ENCODE data around the gene TBC1D9. TPM values are rescaled to one million over a fixed set of nuclear protein-coding genes. Genes with fewer than 3 reads are reported as not detected.

Gene TBC1D9
- total RNA-seq, 1 experiment from 2014 or later, result 21.7 TPM

DNA sequence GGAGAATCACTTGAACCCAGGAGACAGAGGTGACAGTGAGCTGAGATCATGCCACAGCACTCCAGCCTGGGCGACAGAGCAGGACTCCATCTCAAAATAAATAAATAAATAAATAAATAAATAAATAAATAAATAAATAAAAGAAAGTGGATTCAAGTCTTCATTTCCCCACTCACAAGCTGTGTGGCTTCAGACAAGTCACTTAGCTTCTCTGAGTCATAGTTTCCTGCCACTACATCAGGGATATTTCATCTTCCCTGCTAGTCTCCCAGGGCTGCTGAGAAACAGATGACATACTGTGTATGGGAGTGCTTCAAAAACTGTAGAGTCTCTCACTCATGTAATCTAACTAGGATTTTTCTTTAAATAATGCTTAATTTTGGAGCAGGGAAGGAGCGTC, 37.2 kb downstream of the TBC1D9 start:
- Histone ChIP-seq H3K4me1 (ENCODE audit: control insufficient read depth, insufficient read depth, low read length) (peaks cover 34% of the 10 kb centered on the region), H3K27me3 (ENCODE audit: control insufficient read depth, insufficient read depth, low read length) (no peaks in the 10 kb centered on the region), H3K27ac (ENCODE audit: low read length) (peak overlapping the region; percentile 39; the same call in 1 of the 2 replicates), H3K4me3 (ENCODE audit: low read depth in 2 of 2, low read length in 2 of 2) (no peak overlapping the region), H3K9me3 (ENCODE audit: control insufficient read depth, insufficient read depth, low read depth, low read length) (no peaks in the 10 kb centered on the region), H3K36me3 (ENCODE audit: control insufficient read depth, insufficient read depth, low read length) (no peaks in the 10 kb centered on the region)
- DNase-seq (ENCODE audit: low read depth, low spot score), result no peak
- no TSS peak for BruUV-seq (replicated peaks)
- intact Hi-C loops (cut with micrococcal nuclease; ENCODE audit: unreplicated experiment), result no loop called here
- in situ Hi-C loops (cut with HindIII; ENCODE audit: low pct_unique_long_range_greater_than_20kb, low sequenced_read_pairs), result no loop called here
- ATAC-seq, result no peak
- ChIA-PET POLR2A (no interaction called here), CTCF (no interaction called here)
- TF ChIP-seq POLR2AphosphoS5 (IDR thresholded peaks at IDR 0.05; ENCODE audit: low read depth, low read length), result no peak
- TF ChIP-seq, protein P1, sequence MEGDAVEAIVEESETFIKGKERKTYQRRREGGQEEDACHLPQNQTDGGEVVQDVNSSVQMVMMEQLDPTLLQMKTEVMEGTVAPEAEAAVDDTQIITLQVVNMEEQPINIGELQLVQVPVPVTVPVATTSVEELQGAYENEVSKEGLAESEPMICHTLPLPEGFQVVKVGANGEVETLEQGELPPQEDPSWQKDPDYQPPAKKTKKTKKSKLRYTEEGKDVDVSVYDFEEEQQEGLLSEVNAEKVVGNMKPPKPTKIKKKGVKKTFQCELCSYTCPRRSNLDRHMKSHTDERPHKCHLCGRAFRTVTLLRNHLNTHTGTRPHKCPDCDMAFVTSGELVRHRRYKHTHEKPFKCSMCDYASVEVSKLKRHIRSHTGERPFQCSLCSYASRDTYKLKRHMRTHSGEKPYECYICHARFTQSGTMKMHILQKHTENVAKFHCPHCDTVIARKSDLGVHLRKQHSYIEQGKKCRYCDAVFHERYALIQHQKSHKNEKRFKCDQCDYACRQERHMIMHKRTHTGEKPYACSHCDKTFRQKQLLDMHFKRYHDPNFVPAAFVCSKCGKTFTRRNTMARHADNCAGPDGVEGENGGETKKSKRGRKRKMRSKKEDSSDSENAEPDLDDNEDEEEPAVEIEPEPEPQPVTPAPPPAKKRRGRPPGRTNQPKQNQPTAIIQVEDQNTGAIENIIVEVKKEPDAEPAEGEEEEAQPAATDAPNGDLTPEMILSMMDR (IDR thresholded peaks at IDR 0.05), result no peak

DNA sequence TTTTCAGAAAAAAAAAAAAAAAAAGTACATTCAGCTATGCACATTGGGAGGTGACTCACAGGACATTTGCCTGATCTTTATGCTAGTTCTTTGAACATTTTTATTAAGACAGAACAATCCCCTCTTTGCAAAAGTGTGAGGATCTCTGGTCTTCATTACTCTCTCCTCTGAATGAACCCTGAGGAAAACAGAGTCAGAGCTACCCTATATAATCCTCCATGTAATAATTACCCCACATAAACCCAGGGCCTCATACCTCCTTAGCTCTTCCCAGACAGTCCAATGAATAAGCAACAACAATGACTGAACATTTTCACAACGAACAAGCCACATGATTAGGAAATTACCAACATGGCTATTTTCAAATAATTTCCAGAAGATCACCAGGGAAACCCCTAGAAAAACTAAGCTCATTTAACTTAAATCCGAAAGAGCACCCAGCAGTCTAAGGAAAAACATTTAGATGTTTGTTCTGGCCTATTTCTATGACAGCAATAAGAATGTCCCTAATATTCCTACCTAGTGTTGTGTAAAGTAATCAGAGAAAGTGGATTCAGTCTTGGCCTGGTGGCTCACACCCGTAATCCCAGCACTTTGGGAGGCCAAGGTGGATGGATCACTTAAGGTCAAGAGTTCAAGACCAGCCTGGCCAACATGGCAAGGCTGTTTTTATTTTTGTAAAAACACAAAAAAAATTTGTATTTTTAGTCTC, 37.8 kb downstream of the TBC1D9 start:
- no peak for ATAC-seq
- DNase-seq (ENCODE audit: low read depth, low spot score), result no peak
- Histone ChIP-seq H3K27me3 (ENCODE audit: control insufficient read depth, insufficient read depth, low read length) (no peaks in the 10 kb centered on the region), H3K9me3 (ENCODE audit: control insufficient read depth, insufficient read depth, low read depth, low read length) (no peaks in the 10 kb centered on the region), H3K27ac (ENCODE audit: low read length) (peak overlapping the region; percentile 48; the same call in 1 of the 2 replicates), H3K36me3 (ENCODE audit: control insufficient read depth, insufficient read depth, low read length) (no peaks in the 10 kb centered on the region), H3K4me1 (ENCODE audit: control insufficient read depth, insufficient read depth, low read length) (peaks cover 34% of the 10 kb centered on the region), H3K4me3 (ENCODE audit: low read depth in 2 of 2, low read length in 2 of 2) (no peak overlapping the region)
- POLR2A ChIA-PET, result no interaction called here
- intact Hi-C loops (cut with micrococcal nuclease; ENCODE audit: unreplicated experiment) (no loop called here), in situ Hi-C loops (cut with HindIII; ENCODE audit: low pct_unique_long_range_greater_than_20kb, low sequenced_read_pairs) (no loop called here)
- TF ChIP-seq, protein P2, sequence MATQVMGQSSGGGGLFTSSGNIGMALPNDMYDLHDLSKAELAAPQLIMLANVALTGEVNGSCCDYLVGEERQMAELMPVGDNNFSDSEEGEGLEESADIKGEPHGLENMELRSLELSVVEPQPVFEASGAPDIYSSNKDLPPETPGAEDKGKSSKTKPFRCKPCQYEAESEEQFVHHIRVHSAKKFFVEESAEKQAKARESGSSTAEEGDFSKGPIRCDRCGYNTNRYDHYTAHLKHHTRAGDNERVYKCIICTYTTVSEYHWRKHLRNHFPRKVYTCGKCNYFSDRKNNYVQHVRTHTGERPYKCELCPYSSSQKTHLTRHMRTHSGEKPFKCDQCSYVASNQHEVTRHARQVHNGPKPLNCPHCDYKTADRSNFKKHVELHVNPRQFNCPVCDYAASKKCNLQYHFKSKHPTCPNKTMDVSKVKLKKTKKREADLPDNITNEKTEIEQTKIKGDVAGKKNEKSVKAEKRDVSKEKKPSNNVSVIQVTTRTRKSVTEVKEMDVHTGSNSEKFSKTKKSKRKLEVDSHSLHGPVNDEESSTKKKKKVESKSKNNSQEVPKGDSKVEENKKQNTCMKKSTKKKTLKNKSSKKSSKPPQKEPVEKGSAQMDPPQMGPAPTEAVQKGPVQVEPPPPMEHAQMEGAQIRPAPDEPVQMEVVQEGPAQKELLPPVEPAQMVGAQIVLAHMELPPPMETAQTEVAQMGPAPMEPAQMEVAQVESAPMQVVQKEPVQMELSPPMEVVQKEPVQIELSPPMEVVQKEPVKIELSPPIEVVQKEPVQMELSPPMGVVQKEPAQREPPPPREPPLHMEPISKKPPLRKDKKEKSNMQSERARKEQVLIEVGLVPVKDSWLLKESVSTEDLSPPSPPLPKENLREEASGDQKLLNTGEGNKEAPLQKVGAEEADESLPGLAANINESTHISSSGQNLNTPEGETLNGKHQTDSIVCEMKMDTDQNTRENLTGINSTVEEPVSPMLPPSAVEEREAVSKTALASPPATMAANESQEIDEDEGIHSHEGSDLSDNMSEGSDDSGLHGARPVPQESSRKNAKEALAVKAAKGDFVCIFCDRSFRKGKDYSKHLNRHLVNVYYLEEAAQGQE (IDR thresholded peaks at IDR 0.05; ENCODE audit: insufficient read depth in 1 of 2, low read depth in 2 of 2, low read length in 1 of 2), result no peak
- TF ChIP-seq POLR2AphosphoS5 (IDR thresholded peaks at IDR 0.05; ENCODE audit: low read depth, low read length) (no peak), SIN3A (IDR thresholded peaks at IDR 0.05; ENCODE audit: borderline replicate concordance, insufficient read depth, low read depth, low read length) (no peak), TCF7L2 (IDR thresholded peaks at IDR 0.05; ENCODE audit: low read depth, low read length) (no peak)
- TF ChIP-seq, protein P1 (IDR thresholded peaks at IDR 0.05), result no peak
- no TSS peak for BruUV-seq (replicated peaks)
- CTCF ChIA-PET, result no interaction called here
